GM21447 (cell line): ENCODE measurements around the gene ZNRF3.
"Not testable (repeated sequence)": the region's sequence is repeated elsewhere in the genome, so short reads cannot be mapped to it uniquely, and the experiment has no call there.

Experiments
- ATAC-seq: cut with Tn5 transposase; IDR thresholded peaks from one replicate; pipeline ENCODE4 v1.9.1; 2021; ENCODE audit not compliant: unreplicated experiment

The ZNRF3 gene

GRCh38 chr22:28882878-28883656 lies at the start of gene ZNRF3:
ZNRF3 (plus strand) TSS chr22:28883572; CDS start chr22:28883767, 195 bp downstream.
- ATAC-seq: no peak

DNA sequence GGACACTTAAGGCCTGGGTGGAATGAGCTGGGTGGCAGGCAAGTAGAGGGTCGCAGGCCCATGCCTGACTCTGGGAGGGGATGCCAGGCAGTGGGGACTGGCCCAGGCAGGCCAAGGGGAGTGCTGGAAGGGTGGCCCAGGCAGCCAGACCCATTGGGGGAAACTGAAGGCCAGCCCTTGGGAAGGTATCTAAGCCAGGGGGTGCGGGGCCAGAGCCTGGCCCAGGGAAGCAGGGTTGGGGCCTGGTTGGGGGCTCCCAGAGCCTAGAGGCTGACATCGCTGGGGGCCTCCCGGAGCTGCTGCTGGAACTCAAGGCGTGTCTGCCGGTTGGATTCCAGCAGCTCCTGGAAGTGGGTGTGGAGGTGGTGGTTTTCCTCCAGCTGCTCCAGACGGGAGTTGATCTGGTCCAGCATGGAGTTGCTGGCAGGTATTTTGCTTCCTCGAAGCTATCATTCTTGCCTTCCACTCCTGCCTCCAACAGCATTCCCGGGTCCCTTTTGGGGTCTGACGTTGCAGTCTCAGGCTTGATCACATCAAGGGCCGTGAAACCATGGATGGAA lies 47.7 kb upstream of the ZNRF3 start:
- no peak for ATAC-seq

- no peak for ATAC-seq
Measured at GRCh38 chr22:28837640-28838039, 45.7 kb upstream of the ZNRF3 start.

- no peak for ATAC-seq
Measured at GRCh38 chr22:28838971-28839370, 44.4 kb upstream of the ZNRF3 start.

DNA sequence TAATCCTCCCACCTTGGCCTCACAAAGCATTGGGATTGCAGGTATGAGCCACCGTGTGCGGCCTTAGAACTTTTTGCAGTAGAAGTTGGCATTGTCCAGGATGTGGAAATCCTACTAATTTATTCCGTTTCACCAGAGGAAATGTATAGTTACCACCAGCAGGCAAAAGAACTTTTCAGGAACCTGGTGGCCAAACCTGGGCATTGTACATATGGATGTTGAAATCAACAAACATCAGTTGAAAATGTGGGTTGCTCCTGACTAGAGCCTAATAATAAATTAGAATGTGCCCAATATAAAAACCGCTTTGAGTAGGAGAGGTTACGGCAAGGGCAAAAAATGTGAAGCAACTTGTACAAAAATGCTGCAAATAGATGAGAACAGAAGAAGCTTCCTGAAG lies 42.3 kb upstream of the ZNRF3 start:
- no peak for ATAC-seq

DNA sequence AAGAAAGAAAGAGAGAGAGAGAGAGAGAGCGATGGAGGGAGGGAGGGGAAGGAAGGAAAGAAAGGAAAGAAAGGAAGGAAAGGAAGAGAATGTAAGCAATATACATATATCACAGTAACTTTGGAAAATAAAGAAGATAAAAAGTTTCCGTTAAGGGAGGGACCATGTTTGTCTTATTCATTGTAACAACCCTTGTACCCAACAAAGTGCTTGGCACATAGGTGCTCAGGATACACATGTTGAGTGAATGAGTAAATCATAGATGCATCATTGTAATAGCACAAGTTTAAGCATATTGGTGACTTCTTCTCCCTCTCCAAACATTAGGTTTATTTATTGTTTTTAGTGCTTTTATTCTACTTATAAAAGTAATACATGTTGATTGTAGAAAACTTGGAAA lies 39.7 kb upstream of the ZNRF3 start:
- no peak for ATAC-seq

- not testable (repeated sequence) for ATAC-seq
Measured at GRCh38 chr22:28844277-28844676, 39.1 kb upstream of the ZNRF3 start.

- no peak for ATAC-seq
Measured at GRCh38 chr22:28846994-28847393, 36.4 kb upstream of the ZNRF3 start.

DNA sequence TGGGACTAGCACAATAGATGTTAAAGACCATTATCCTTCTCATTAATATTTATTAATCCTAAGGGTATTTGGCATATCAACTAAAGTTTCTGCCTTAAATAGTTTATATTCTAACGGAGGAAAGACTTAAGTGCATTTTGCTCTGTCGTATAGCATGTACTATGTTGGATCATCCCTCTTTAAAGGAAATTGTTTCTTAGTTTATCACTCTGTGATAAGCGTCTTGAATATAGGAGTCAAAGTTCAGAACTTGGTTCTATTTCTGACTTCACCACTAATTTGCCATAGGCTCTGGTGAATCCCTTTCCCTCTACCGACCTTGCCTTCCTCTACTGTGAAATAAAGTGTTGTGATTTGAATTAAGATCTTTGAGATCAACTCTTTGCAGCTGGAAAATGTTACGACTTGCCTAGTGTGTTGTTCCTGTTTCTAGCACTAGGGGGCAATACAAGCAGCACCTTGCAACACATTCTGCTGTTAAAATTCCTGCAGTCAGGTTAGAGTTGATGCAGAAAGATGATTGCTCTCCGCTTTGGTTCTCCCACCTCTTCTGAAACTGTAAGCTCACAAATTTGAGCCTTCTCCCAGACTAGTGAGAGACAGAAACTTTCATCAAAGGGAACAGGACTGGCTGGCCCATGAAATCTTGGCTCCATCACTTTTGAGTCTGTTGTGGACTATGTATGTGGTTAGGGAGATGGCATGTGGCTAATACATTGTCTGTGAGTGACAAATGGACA lies 27.8 kb upstream of the ZNRF3 start:
- no peak for ATAC-seq

GRCh38 chr22:28856095-28856455 lies 27.3 kb upstream of the ZNRF3 start:
- no peak for ATAC-seq

DNA sequence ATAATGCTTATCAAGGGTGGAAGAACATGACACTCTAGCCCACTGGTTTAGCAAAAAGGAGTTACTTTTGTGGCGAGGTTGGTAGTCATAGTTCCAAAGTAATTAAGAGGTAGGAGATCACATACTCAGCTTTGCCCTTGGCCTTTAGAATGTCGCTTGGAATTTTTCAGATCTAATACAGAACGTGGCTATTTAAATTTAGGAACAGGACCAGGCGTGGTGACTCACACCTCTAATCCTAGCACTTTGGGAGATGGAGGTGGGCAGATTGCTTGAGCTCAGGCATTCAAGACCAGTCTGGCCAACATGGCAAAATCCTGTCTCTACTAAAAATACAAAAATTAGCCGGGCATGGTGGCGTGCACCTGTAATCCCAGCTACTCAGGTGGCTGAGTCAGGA lies 26.1 kb upstream of the ZNRF3 start:
- ATAC-seq: no peak

- ATAC-seq: no peak
Measured at GRCh38 chr22:28864878-28865596, 18.3 kb upstream of the ZNRF3 start.

GRCh38 chr22:28867191-28867590 lies 16.2 kb upstream of the ZNRF3 start:
- ATAC-seq: no peak

DNA sequence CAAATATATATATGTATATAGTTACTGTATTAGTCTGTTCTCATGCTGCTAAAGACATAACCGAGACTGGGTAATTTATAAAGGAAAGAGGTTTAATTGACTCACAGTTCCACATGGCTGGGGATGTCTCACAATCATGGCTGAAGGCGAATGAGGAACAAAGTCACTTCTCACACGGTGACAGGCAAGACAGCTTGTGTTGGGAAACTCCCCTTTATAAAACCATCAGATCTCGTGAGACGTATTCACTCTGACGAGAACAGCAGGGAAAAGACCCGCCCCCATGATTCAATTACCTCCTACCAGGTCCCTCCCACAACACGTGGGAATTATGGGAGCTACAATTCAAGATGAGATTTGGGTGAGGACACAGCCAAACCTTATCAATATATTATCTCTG lies 15.0 kb upstream of the ZNRF3 start:
- not testable (repeated sequence) for ATAC-seq

DNA sequence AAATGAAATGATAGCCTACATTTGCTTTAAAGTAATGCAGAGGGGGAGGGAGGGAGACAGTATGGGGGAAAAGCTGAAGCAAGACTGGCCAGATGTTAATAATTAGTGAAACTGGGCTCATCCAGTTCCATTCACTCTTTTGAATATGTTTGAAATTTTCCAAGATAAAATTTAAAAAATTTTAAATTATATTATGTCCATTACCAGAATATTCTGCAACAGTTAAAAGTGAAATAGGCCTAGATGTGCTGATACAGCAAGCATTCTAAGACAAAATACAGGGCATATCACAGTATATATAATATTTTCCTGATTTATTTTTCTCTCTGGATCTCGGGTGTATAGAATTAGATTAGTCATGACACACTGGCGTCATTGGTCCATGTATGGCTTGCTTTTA lies 13.6 kb upstream of the ZNRF3 start:
- ATAC-seq: no peak

DNA sequence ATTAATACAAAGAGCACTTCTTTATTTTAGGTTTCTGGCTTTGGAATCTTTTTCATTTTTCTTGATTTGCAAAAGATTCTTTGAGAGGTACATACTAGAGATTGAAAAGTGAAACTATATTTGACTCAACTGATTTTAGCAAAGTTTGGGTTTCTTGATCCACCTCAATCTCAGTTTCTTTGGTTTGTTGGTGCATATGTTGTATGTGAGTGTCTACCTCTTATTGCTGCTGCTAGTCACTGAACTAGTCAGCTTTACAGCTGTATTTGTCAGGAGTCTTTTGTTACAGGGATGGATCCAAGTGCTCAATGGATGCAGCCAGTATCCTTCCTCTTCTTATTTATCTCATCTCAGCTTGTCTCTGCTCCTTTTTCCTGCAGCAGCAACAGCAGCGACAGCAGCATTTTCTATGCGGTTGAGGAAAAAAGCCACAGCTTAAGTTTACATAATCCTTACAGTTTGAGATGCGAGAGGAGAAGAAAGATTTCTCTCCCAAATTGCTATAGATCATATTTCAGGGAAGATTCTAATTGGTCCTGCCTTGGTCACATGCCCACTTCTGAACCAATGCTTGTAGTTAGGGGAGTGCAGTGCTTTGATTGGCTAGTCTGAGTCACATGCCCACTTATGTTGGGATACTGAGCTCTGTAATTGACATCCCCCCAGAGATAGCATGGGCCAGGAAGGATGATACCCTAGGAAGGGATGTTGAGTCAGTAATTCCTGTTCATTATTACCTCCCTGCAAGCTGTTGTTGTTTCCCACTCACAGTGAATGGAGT lies 10.0 kb upstream of the ZNRF3 start:
- no peak for ATAC-seq

GRCh38 chr22:28874061-28874460 lies 9.3 kb upstream of the ZNRF3 start:
- no peak for ATAC-seq

GRCh38 chr22:28874811-28875320 lies 8.5 kb upstream of the ZNRF3 start:
- ATAC-seq: no peak

DNA sequence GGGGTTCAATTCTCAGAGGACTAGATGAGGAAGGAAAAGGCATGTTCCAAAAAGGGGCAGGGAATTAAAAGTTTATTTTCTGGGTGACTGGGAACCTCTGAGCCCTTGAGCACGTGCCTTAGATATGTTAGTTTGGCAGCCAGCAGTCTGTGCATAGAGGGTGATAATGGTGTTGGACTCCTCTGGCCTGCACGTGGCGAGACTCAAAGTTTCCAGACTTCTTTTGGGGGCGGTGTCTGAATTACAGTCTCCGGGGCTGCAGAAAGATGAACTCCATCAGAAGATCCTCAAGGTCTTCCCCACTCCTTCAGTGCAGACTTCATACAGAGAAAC lies 861 bp upstream of the ZNRF3 start:
- no peak for ATAC-seq

DNA sequence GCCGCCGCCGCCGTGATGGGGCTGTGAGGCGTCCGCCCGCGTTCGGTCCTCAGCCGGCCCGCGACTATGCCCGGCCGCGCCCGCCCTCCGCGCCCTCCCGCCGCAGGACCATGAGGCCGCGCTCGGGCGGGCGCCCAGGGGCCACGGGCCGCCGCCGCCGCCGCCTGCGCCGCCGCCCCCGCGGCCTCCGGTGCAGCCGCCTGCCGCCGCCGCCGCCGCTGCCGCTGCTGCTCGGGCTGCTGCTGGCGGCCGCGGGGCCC lies 215 bp downstream of the ZNRF3 start:
- ATAC-seq: no peak
